BLaER1 treated with 17β-estradiol and CSF1 and Interleukin-3, amounts not matched to agents 10 nM and 100 nM (cell line): ENCODE measurements around the gene CYTH4.
"Not testable (repeated sequence)": the region's sequence is repeated elsewhere in the genome, so short reads cannot be mapped to it uniquely, and the experiment has no call there.

Experiments used
- H3K27ac ChIP-seq, 11 experiments: shearing (Covaris generic); formaldehyde crosslinking; 2 replicates each; pipeline ENCODE4 v1.8.1; 2022
- H3K27me3 ChIP-seq, 11 experiments: shearing (Covaris generic); formaldehyde crosslinking; 2 replicates each; pipeline ENCODE4 v1.8.1; 2022
- H3K36me3 ChIP-seq, 11 experiments: shearing (Covaris generic); formaldehyde crosslinking; 2 replicates each; pipeline ENCODE4 v1.8.1; 2022
- H3K4me1 ChIP-seq, 10 experiments: shearing (Covaris generic); formaldehyde crosslinking; 2 replicates each; pipeline ENCODE4 v1.8.1; 2022
- H3K4me2 ChIP-seq, 11 experiments: shearing (Covaris generic); formaldehyde crosslinking; 2 replicates each; pipeline ENCODE4 v1.8.1; 2022
- H3K4me3 ChIP-seq, 10 experiments: shearing (Covaris generic); formaldehyde crosslinking; 2 replicates each; pipeline ENCODE4 v1.8.1; 2022
- H3K9ac ChIP-seq, 11 experiments: shearing (Covaris generic); formaldehyde crosslinking; 2 replicates each; pipeline ENCODE4 v1.8.1; 2022
- H3K9me3 ChIP-seq, 11 experiments: shearing (Covaris generic); formaldehyde crosslinking; replicated peaks in 1 of 11; 2 replicates each; pipeline ENCODE4 v1.8.1; 2022
- H4K20me1 ChIP-seq, 11 experiments: shearing (Covaris generic); formaldehyde crosslinking; 2 replicates each; pipeline ENCODE4 v1.8.1; 2022
- Cebpa-rat ChIP-seq, 11 experiments: shearing (Covaris generic); IDR thresholded peaks; 2 replicates each; pipeline ENCODE4 v1.8.1; 2022

CYTH4 gene

DNA sequence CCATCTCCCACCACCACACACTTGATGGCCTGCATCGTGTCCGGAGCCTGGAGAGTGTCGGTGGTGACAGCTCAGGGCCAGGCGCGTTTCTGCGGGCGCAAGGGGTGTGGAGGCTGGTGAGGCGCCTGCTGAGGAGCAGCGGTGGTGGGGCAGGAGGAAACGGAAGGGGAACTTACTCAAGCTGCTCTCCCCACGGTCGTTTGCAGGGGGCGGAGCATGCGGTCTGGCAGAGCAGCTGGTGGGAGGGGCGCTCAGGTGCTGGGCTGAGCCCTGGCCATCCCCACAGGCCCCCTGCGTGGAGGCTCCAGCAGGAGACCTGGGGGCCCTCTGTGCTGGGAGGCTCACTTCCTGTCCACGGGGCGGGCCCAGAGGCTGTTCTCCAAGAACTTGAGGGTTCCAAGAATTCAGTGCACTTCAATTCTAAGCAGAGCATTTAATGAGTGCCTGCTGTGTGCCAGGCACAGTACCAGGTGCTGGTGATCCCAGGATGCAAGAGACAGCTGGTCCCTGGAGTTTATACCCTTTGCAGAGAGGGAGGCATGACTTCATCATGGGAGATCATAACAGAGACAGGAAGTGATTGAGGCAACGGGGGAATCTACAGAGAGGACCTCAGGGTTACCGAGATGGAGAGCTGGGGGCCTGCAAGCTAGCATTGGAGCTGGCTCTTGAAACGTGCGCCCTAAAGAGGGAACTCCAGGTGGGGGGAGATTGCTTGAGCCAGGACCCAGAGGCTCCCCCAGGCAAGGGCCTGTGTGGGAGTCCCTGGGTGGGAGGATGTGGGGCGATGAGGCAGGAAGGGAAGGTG, 38.0 kb upstream of the CYTH4 start, which contains the start of gene RAC2:
Gene RAC2 (minus strand): TSS at position 156 of the 808 bp plus-strand sequence. CDS start 121 bp downstream, at position 35.
- H3K4me1 ChIP-seq = peaks cover 49 to 72% (median 61%) of the 10 kb centered on the region in 10 experiments
- H3K9me3 ChIP-seq = no peaks in the 10 kb centered on the region
- TF ChIP-seq Cebpa-rat (IDR thresholded peaks at IDR 0.05) = 0 out of 22 replicates have a peak, but pooled peaks of 1 of the 11 experiments have one; percentile 5
- peak within 1 kb of the TSS; percentile 91 to 100 (median 99) for H3K4me2 ChIP-seq
- H4K20me1 ChIP-seq = peaks cover 24 to 30% (median 29%) of the 10 kb centered on the region in 11 experiments; a peak in 20 of 22 replicates
- H3K36me3 ChIP-seq = peaks cover 17 to 29% (median 26%) of the 10 kb centered on the region in 11 experiments
- peak within 1 kb of the TSS; percentile 82 to 92 (median 86) for H3K9ac ChIP-seq
- H3K4me3 ChIP-seq = peak within 1 kb of the TSS; percentile 66 to 99 (median 87)
- H3K27ac ChIP-seq = peak within 1 kb of the TSS; percentile 63 to 94 (median 86)
- no peaks in the 10 kb centered on the region for H3K27me3 ChIP-seq

DNA sequence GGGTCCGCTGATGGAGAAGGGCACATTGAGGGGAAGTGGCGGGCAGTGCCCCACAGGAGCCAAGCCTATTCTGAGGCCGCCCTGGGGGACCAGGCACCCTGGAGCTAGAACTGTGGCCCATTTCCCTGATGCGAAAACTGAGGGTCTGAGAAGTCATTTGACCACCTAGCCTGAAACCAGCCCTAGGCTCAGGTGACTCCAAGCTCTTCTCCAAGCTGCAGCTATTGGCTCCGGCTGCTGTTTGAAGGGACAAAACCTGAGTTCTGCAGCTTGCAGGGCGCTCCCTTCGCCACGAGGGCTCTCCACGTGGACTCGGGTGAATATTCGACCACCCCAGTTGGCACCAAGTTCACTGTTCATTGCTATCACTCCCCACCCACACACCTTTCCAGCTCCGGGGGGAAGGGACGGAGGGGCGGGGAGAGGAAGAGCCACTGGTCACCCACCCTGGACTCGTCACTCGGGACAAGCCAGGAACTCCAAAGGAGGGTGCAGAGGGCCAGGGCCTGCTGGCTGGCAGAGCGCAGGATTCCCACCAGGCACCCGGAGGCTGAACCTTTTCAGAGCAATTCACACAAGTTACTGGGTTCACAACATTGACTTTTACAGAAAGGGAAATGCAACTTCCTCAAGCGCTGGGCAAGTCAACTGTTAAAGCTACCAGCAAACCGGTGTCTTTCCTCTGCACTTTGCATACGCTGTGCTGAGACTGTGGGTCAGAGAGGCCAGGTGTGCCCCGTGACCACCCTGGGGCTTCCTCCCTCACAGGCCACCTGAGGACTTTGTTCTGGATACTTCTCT, 37.2 kb upstream of the CYTH4 start:
- peak overlapping the region in 10 of 11 experiments; percentile 78 to 94 (median 86); a peak in 20 of 22 replicates for H3K27ac ChIP-seq
- peaks cover 16 to 22% (median 21%) of the 10 kb centered on the region in 11 experiments; a peak in 19 of 22 replicates for H4K20me1 ChIP-seq

DNA sequence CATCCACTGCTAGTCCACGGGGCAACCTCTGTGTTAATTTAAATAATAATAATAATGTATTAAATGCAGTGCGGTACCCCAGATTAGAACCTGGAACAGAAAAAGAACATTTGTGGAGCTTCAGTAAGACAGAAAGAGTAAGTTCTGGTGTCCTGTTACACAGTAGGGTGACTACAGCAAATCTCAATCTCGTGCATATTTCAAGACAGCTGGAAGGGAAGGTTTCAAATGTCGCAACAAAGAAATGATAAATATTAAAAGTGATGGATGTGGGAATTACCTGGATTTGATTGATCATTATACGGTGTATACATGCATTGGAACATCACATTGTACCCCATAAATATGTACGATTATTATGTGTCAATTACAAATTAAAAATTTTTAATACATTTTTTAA, 36.6 kb upstream of the CYTH4 start:
- H3K36me3 ChIP-seq = peaks cover 3 to 14% (median 12%) of the 10 kb centered on the region in 11 experiments; a peak in 20 of 22 replicates
- H3K9ac ChIP-seq = peak overlapping the region in 10 of 11 experiments; percentile 26 to 92 (median 86); a peak in 14 of 22 replicates
- no peak for TF ChIP-seq Cebpa-rat (IDR thresholded peaks at IDR 0.05)
- H3K27ac ChIP-seq = peak overlapping the region in 10 of 11 experiments; percentile 78 to 94 (median 86); a peak in 18 of 22 replicates
- H4K20me1 ChIP-seq = peaks cover 10 to 16% (median 15%) of the 10 kb centered on the region in 11 experiments; a peak in 18 of 22 replicates
- no peaks in the 10 kb centered on the region for H3K27me3 ChIP-seq
- peak overlapping the region; percentile 91 to 100 (median 99) for H3K4me2 ChIP-seq
- peak overlapping the region in 3 of 10 experiments; percentile 85 to 99 (median 86); a peak in 2 of 20 replicates for H3K4me3 ChIP-seq
- no peaks in the 10 kb centered on the region for H3K9me3 ChIP-seq
- H3K4me1 ChIP-seq = peaks cover 35 to 63% (median 47%) of the 10 kb centered on the region in 10 experiments

More for the DNA sequence above, 37.2 kb upstream of the CYTH4 start:
- TF ChIP-seq Cebpa-rat (IDR thresholded peaks at IDR 0.05) = no peak
- H3K36me3 ChIP-seq = peaks cover 9 to 21% (median 18%) of the 10 kb centered on the region in 11 experiments; a peak in 20 of 22 replicates
- peak overlapping the region; percentile 91 to 100 (median 99) for H3K4me2 ChIP-seq
- H3K4me3 ChIP-seq = peak overlapping the region in 7 of 10 experiments; percentile 80 to 99 (median 88); a peak in 14 of 20 replicates
- H3K27me3 ChIP-seq = no peaks in the 10 kb centered on the region
- no peaks in the 10 kb centered on the region for H3K9me3 ChIP-seq
- peaks cover 41 to 70% (median 53%) of the 10 kb centered on the region in 10 experiments for H3K4me1 ChIP-seq
- peak overlapping the region in 10 of 11 experiments; percentile 26 to 92 (median 86); a peak in 19 of 22 replicates for H3K9ac ChIP-seq

- TF ChIP-seq Cebpa-rat (IDR thresholded peaks at IDR 0.05) = no peak
- no peaks in the 10 kb centered on the region for H3K36me3 ChIP-seq
- H3K4me3 ChIP-seq = no peak overlapping the region
- H3K27ac ChIP-seq = no peak overlapping the region
- H4K20me1 ChIP-seq = no peaks in the 10 kb centered on the region
- H3K4me1 ChIP-seq = peaks cover 18 to 39% (median 25%) of the 10 kb centered on the region in 10 experiments
- 0 out of 22 replicates have a peak overlapping the region, but pooled peaks of 1 of the 11 experiments have one; percentile 0 for H3K4me2 ChIP-seq
- H3K9ac ChIP-seq = no peak overlapping the region
- H3K9me3 ChIP-seq = no peaks in the 10 kb centered on the region
- no peaks in the 10 kb centered on the region for H3K27me3 ChIP-seq
Measured at GRCh38 chr22:37248251-37248650, 34.1 kb upstream of the CYTH4 start.

DNA sequence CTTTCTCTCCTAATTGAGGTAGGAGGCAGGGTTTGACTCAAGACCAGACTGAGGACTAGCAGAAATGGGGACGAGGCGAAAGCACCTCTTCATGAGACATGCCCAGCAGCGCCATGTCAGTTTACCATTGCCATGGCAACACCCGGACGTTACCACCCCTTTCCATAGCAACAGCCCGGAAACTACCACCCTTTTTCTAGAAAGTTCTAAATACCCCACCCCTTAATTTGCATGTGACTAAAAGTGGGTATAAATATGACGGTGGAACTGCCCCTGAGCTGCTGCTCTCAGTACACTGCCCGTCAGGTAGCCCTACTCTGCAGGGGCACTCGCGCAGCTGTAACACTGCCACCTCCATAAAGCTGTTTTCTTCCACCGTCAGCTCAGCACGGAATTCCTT, 32.3 kb upstream of the CYTH4 start:
- H3K36me3 ChIP-seq = no peaks in the 10 kb centered on the region
- no peaks in the 10 kb centered on the region for H3K27me3 ChIP-seq
- H3K9ac ChIP-seq = no peak overlapping the region
- H3K4me2 ChIP-seq = no peak overlapping the region
- H3K9me3 ChIP-seq = no peaks in the 10 kb centered on the region
- no peak for TF ChIP-seq Cebpa-rat (IDR thresholded peaks at IDR 0.05)
- no peak overlapping the region for H3K4me3 ChIP-seq
- H3K27ac ChIP-seq = no peak overlapping the region
- H4K20me1 ChIP-seq = no peaks in the 10 kb centered on the region
- peaks cover 9 to 26% (median 18%) of the 10 kb centered on the region in 10 experiments for H3K4me1 ChIP-seq

DNA sequence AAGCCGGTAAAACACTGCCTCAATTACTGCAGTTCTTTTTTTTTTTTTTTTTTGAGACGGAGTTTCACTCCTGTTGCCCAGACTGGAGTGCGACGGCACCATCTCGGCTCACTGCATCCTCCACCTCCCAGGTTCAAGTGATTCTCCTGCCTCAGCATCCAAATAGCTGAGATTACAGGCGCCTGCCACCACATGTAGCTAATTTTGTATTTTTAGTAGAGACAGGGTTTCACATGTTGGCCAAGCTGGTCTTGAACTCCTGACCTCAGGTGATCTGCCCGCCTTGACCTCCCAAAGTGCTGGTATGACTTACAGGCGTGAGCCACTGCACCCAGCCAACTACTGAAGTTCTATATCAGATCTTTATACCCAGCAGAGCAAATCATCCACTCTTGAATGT, 30.5 kb upstream of the CYTH4 start:
- H3K4me2 ChIP-seq, H3K9me3 ChIP-seq, H4K20me1 ChIP-seq, H3K9ac ChIP-seq, H3K27me3 ChIP-seq, H3K36me3 ChIP-seq, H3K27ac ChIP-seq, H3K4me3 ChIP-seq: not testable (repeated sequence)
- peaks cover 0 to 19% (median 13%) of the 10 kb centered on the region in 10 experiments; a peak in 10 of 20 replicates for H3K4me1 ChIP-seq

GRCh38 chr22:37253126-37253660, 29.1 kb upstream of the CYTH4 start:
- H4K20me1 ChIP-seq = no peaks in the 10 kb centered on the region
- no peak for TF ChIP-seq Cebpa-rat (IDR thresholded peaks at IDR 0.05)
- no peaks in the 10 kb centered on the region for H3K36me3 ChIP-seq
- peaks cover 0 to 19% (median 13%) of the 10 kb centered on the region in 10 experiments; a peak in 13 of 20 replicates for H3K4me1 ChIP-seq
- no peak overlapping the region for H3K4me3 ChIP-seq
- no peaks in the 10 kb centered on the region for H3K27me3 ChIP-seq
- H3K9me3 ChIP-seq = no peaks in the 10 kb centered on the region
- peak overlapping the region in 4 of 11 experiments; percentile 1 to 14 (median 2); a peak in 1 of 22 replicates for H3K4me2 ChIP-seq
- H3K9ac ChIP-seq = no peak overlapping the region
- no peak overlapping the region for H3K27ac ChIP-seq

- no peaks in the 10 kb centered on the region for H3K27me3 ChIP-seq
- no peaks in the 10 kb centered on the region for H4K20me1 ChIP-seq
- peaks cover 8 to 26% (median 18%) of the 10 kb centered on the region in 10 experiments for H3K4me1 ChIP-seq
- no peak overlapping the region for H3K4me2 ChIP-seq
- no peaks in the 10 kb centered on the region for H3K36me3 ChIP-seq
- H3K27ac ChIP-seq = no peak overlapping the region
- no peak overlapping the region for H3K9ac ChIP-seq
- TF ChIP-seq Cebpa-rat (IDR thresholded peaks at IDR 0.05) = no peak
- H3K9me3 ChIP-seq = no peaks in the 10 kb centered on the region
- H3K4me3 ChIP-seq = no peak overlapping the region
Measured at GRCh38 chr22:37254209-37254866, 28.0 kb upstream of the CYTH4 start.
